HepG2 (cell line): Measurements from ENCODE around the gene GGACT. TPM values are rescaled to one million over a fixed set of nuclear protein-coding genes. Genes with fewer than 3 reads are reported as not detected.
A peak's percentile ranks its signal among the peaks of the same experiment; 100 is the strongest.

ENCODE experiments used
- ATAC-seq: fragments of 200-7000 bp; cut with Tn5 transposase; 3 replicates; pipeline ENCODE4 v1.9.1; 2020; ENCODE audit warnings: mild to moderate bottlenecking, moderate library complexity
- BruUV-seq: library from RNA; stranded (reverse); fragments of 400-500 nt; replicated peaks from 2 replicates; lab custom pipeline; 2021; lab: Mats Ljungman, UMichigan
- CTCF ChIA-PET: fragments of 300-600 bp; formaldehyde crosslinking; extraction: SDS; loops from one replicate; lab custom pipeline; 2021; ENCODE audit warnings: low total read pairs, inconsistent platforms, low intra/inter-chr PET ratio; lab: Yijun Ruan, JAX
- POLR2A ChIA-PET: fragments of 350-600 bp; sonication (Branson Sonifier 250); formaldehyde crosslinking; loops from one replicate; lab custom pipeline; 2020; ENCODE audit warnings: antibody characterized with exemption, inconsistent platforms; lab: Yijun Ruan, JAX
- DNase-seq: peaks from one replicate; pipeline ENCODE4 v3.0.0-alpha.2; 2015; ENCODE audit warnings: low spot score
- FAIRE-seq: peaks from 3 replicates; lab custom pipeline; 2011; peaks lifted over from hg19 to GRCh38; lab: Jason Lieb, UNC
- H2AFZ ChIP-seq: one replicate; pipeline ENCODE4 v1.6.1; 2011; ENCODE audit warnings: low read length, inconsistent platforms
- H3K27ac ChIP-seq: fragments of 300-600 bp; 3 replicates; pipeline ENCODE4 v1.8.0; 2011; ENCODE audit warnings: mixed run types, mild to moderate bottlenecking, mixed read lengths, low read length, inconsistent platforms; ENCODE audit not compliant: insufficient read depth; ENCODE audit errors: extremely low read length
- H3K27me3 ChIP-seq, 2 experiments: fragments of 200-600 bp in 1 of 2; 2 replicates in 1 of 2; 3 replicates in 1 of 2; pipeline versions ENCODE4 v1.6.0 to v1.8.0; 2011; ENCODE audit warnings: low read length in 2 of 2, mild to moderate bottlenecking in 2 of 2, moderate library complexity in 2 of 2, inconsistent platforms in 1 of 2; ENCODE audit not compliant: insufficient read depth in 2 of 2, control insufficient read depth in 1 of 2
- H3K36me3 ChIP-seq, 2 experiments: fragments of 200-600 bp in 1 of 2; replicated peaks in 1 of 2; 2 replicates in 1 of 2; 3 replicates in 1 of 2; pipeline versions ENCODE4 v1.5.1 to v1.8.0; 2011; ENCODE audit warnings: low read length in 2 of 2, inconsistent platforms in 1 of 2; ENCODE audit not compliant: insufficient read depth in 2 of 2, control insufficient read depth in 1 of 2
- H3K4me1 ChIP-seq: 2 replicates; pipeline ENCODE4 v1.5.1; 2012; ENCODE audit warnings: low read length, inconsistent platforms; ENCODE audit not compliant: insufficient read depth
- H3K4me2 ChIP-seq: 2 replicates; pipeline ENCODE4 v1.6.0; 2011; ENCODE audit warnings: low read depth, low read length, inconsistent platforms
- H3K4me3 ChIP-seq, 3 experiments: fragments of 200-600 bp in 1 of 3; sonication (generic), shearing (Covaris generic) in 1 of 3; replicated peaks in 1 of 3; 2 replicates each; pipeline ENCODE4 v1.5.1; 2011 to 2016; ENCODE audit warnings: low read length in 3 of 3, inconsistent platforms in 2 of 3, low read depth in 2 of 3, mild to moderate bottlenecking in 2 of 3, control low read depth in 1 of 3, mixed read lengths in 1 of 3; ENCODE audit not compliant: insufficient read depth in 1 of 3
- H3K79me2 ChIP-seq: one replicate; pipeline ENCODE4 v1.6.1; 2011; ENCODE audit warnings: low read length, inconsistent platforms; ENCODE audit not compliant: insufficient read depth
- H3K9ac ChIP-seq: 2 replicates; pipeline ENCODE4 v1.6.0; 2011; ENCODE audit warnings: mild to moderate bottlenecking, low read depth, low read length, inconsistent platforms; ENCODE audit not compliant: insufficient read depth
- H3K9me3 ChIP-seq: 2 replicates; pipeline ENCODE4 v1.5.1; 2012; ENCODE audit warnings: mild to moderate bottlenecking, low read length
- H4K20me1 ChIP-seq: 2 replicates; pipeline ENCODE4 v1.6.0; 2011; ENCODE audit warnings: inconsistent platforms, mild to moderate bottlenecking, low read length, moderate library complexity; ENCODE audit not compliant: insufficient read depth
- CEBPG ChIP-seq: IDR thresholded peaks from 2 replicates; pipeline ENCODE4 v1.6.1; 2016
- HOXA3 ChIP-seq: sonication (generic); formaldehyde crosslinking; IDR thresholded peaks from 2 replicates; pipeline ENCODE4 v1.5.0; 2020; ENCODE audit warnings: missing genetic modification reagents
- POGZ ChIP-seq: sonication (generic); formaldehyde crosslinking; IDR thresholded peaks from 2 replicates; pipeline ENCODE4 v1.4.0; 2020; ENCODE audit warnings: mild to moderate bottlenecking, missing genetic modification reagents
- PRPF4 ChIP-seq: fragments of 200-400 bp; formaldehyde crosslinking; IDR thresholded peaks from 2 replicates; pipeline ENCODE4 v1.6.1; 2016; ENCODE audit warnings: low read length, low read depth; ENCODE audit not compliant: poor library complexity, severe bottlenecking
- TARDBP ChIP-seq: sonication (generic); formaldehyde crosslinking; IDR thresholded peaks from 2 replicates; pipeline ENCODE4 v1.8.0; 2022; ENCODE audit warnings: mild to moderate bottlenecking, missing genetic modification reagents
- TEAD2 ChIP-seq: sonication (generic); formaldehyde crosslinking; IDR thresholded peaks from 2 replicates; pipeline ENCODE4 v1.9.0; 2021; ENCODE audit warnings: missing genetic modification reagents
- ZBTB33 ChIP-seq: sonication (generic); formaldehyde crosslinking; IDR thresholded peaks from 2 replicates; pipeline ENCODE4 v1.4.0; 2020; ENCODE audit warnings: missing genetic modification reagents
- ZBTB38 ChIP-seq: sonication (generic); formaldehyde crosslinking; IDR thresholded peaks from 2 replicates; pipeline ENCODE4 v1.5.1; 2020; ENCODE audit warnings: mild to moderate bottlenecking, missing genetic modification reagents
- ZMYM3 ChIP-seq: sonication (generic); formaldehyde crosslinking; IDR thresholded peaks from 2 replicates; pipeline ENCODE4 v1.5.1; 2020; ENCODE audit warnings: mild to moderate bottlenecking, missing genetic modification reagents
- WGBS: methylation state at CpG from one replicate; pipeline ENCODE4 v1.1.6; 2017; ENCODE audit warnings: low lambda C conversion rate; 5-methylcytosine and 5-hydroxymethylcytosine counted together
- in situ Hi-C: cut with HindIII; loops from 2 replicates; pipeline ENCODE4 v1.10.0; 2017; ENCODE audit warnings: low pct_unique_long_range_greater_than_20kb; ENCODE audit not compliant: extremely low pct_ligation_motif_present
- intact Hi-C: fragments of 100-400 bp; cut with micrococcal nuclease; formaldehyde crosslinking; loops from one replicate; pipeline ENCODE4 v1.10.0; 2022; ENCODE audit not compliant: unreplicated experiment
- polyA plus RNA-seq, 8 experiments: library from polyadenylated mRNA; depleted of rRNA in 3 of 8; stranded (reverse) in 7 of 8; unstranded in 1 of 8; fragments of >200 nt; fragmentation: Illumina TruSeq in 4 of 8; extraction: Trizol in 4 of 8; gene quantifications; 2 replicates each; pipeline versions ENCODE4 v1.2.1 to v1.2.3, GENCODE V29; 2011 to 2016; ENCODE audit warnings: low read depth in 4 of 8, missing spikeins in 1 of 8, mixed read lengths in 1 of 8; ENCODE audit not compliant: insufficient read depth in 1 of 8
- total RNA-seq, 5 experiments: library from RNA; depleted of rRNA; stranded (reverse); fragments of >200 nt; fragmentation: Illumina TruSeq; extraction: Trizol; gene quantifications; 2 replicates each; pipeline ENCODE4 v1.2.3, GENCODE V29; 2016; ENCODE audit warnings: low read depth in 1 of 5
- TF ChIP-seq, protein P1 (sequence below): sonication (generic); formaldehyde crosslinking; conservative IDR thresholded peaks from 2 replicates; pipeline ENCODE4 v1.4.0; 2020; ENCODE audit warnings: mild to moderate bottlenecking, missing genetic modification reagents, moderate library complexity
- TF ChIP-seq, protein P2 (sequence below): sonication (generic); formaldehyde crosslinking; IDR thresholded peaks from 2 replicates; pipeline ENCODE4 v1.5.1; 2020; ENCODE audit warnings: mild to moderate bottlenecking, missing genetic modification reagents, moderate library complexity

GGACT gene
- total and polyA plus RNA-seq, 2 of the 13 experiments (the other 11 are each of a cell fraction or from before 2014, with no cell fraction given): 1.7 to 1.9 TPM

- 75% methylated on average over 11 of the region's 11 CpGs for WGBS
- Histone ChIP-seq H3K27ac (no peak overlapping the region), H4K20me1 (no peaks in the 10 kb centered on the region), H3K9me3 (no peaks in the 10 kb centered on the region), H2AFZ (no peak overlapping the region), H3K79me2 (no peaks in the 10 kb centered on the region), H3K4me2 (no peak overlapping the region), H3K27me3 (no peaks in the 10 kb centered on the region; a peak in 1 of 5 replicates), H3K4me3 (no peak overlapping the region), H3K4me1 (peaks cover 35% of the 10 kb centered on the region), H3K9ac (no peak overlapping the region), H3K36me3 (peaks cover 7% of the 10 kb centered on the region in 2 experiments; a peak in 4 of 5 replicates)
- TF ChIP-seq ZBTB38 (CRISPR knock-in tag): peak; percentile 67; the same call in 1 of the 2 replicates
- TF ChIP-seq ZBTB33: peak; percentile 79
- TF ChIP-seq CEBPG (CRISPR knock-in tag): peak; percentile 23; the same call in 1 of the 2 replicates
- TF ChIP-seq, protein P1, sequence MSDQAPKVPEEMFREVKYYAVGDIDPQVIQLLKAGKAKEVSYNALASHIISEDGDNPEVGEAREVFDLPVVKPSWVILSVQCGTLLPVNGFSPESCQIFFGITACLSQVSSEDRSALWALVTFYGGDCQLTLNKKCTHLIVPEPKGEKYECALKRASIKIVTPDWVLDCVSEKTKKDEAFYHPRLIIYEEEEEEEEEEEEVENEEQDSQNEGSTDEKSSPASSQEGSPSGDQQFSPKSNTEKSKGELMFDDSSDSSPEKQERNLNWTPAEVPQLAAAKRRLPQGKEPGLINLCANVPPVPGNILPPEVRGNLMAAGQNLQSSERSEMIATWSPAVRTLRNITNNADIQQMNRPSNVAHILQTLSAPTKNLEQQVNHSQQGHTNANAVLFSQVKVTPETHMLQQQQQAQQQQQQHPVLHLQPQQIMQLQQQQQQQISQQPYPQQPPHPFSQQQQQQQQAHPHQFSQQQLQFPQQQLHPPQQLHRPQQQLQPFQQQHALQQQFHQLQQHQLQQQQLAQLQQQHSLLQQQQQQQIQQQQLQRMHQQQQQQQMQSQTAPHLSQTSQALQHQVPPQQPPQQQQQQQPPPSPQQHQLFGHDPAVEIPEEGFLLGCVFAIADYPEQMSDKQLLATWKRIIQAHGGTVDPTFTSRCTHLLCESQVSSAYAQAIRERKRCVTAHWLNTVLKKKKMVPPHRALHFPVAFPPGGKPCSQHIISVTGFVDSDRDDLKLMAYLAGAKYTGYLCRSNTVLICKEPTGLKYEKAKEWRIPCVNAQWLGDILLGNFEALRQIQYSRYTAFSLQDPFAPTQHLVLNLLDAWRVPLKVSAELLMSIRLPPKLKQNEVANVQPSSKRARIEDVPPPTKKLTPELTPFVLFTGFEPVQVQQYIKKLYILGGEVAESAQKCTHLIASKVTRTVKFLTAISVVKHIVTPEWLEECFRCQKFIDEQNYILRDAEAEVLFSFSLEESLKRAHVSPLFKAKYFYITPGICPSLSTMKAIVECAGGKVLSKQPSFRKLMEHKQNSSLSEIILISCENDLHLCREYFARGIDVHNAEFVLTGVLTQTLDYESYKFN (CRISPR knock-in tag): 0 out of 2 replicates have a peak, but pooled peaks have one; percentile 1
- TF ChIP-seq, protein P2, sequence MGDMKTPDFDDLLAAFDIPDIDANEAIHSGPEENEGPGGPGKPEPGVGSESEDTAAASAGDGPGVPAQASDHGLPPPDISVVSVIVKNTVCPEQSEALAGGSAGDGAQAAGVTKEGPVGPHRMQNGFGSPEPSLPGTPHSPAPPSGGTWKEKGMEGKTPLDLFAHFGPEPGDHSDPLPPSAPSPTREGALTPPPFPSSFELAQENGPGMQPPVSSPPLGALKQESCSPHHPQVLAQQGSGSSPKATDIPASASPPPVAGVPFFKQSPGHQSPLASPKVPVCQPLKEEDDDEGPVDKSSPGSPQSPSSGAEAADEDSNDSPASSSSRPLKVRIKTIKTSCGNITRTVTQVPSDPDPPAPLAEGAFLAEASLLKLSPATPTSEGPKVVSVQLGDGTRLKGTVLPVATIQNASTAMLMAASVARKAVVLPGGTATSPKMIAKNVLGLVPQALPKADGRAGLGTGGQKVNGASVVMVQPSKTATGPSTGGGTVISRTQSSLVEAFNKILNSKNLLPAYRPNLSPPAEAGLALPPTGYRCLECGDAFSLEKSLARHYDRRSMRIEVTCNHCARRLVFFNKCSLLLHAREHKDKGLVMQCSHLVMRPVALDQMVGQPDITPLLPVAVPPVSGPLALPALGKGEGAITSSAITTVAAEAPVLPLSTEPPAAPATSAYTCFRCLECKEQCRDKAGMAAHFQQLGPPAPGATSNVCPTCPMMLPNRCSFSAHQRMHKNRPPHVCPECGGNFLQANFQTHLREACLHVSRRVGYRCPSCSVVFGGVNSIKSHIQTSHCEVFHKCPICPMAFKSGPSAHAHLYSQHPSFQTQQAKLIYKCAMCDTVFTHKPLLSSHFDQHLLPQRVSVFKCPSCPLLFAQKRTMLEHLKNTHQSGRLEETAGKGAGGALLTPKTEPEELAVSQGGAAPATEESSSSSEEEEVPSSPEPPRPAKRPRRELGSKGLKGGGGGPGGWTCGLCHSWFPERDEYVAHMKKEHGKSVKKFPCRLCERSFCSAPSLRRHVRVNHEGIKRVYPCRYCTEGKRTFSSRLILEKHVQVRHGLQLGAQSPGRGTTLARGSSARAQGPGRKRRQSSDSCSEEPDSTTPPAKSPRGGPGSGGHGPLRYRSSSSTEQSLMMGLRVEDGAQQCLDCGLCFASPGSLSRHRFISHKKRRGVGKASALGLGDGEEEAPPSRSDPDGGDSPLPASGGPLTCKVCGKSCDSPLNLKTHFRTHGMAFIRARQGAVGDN (CRISPR knock-in tag): peak; percentile 42
- TF ChIP-seq TARDBP (CRISPR knock-in tag): no peak
- no peak for TF ChIP-seq ZMYM3 (CRISPR knock-in tag)
- no peak for TF ChIP-seq PRPF4
- no peak for TF ChIP-seq TEAD2 (CRISPR knock-in tag)
- 0 out of 2 replicates have a peak, but pooled peaks have one; percentile 26 for TF ChIP-seq HOXA3
- TF ChIP-seq POGZ (CRISPR knock-in tag): 0 out of 2 replicates have a peak, but pooled peaks have one; percentile 20
- ATAC-seq (peak; percentile 17; the same call in 2 of the 3 replicates), DNase-seq (peak; percentile 19), FAIRE-seq (no peak)
- ChIA-PET CTCF (no interaction called here), POLR2A (interaction anchor here (1.1 kb wide), 1 partner anchor 14 kb away, joined by 3 read pairs; no protein-coding TSS in a partner anchor)
- in situ Hi-C loops (loop anchor here (25.0 kb wide), 1 partner anchor 868 kb away; no protein-coding TSS in a partner anchor), intact Hi-C loops (no loop called here)
- no TSS peak for BruUV-seq
Observed at GRCh38 chr13:100530671-100531213, 57.8 kb downstream of the GGACT start.
